Mesothelial cell of epicardium (in vitro differentiated cells): Measurements from ENCODE around the gene NPHP4. TPM values are rescaled to one million over a fixed set of nuclear protein-coding genes. Genes with fewer than 3 reads are reported as not detected.

Source experiments
- DNase-seq, 2 experiments: peaks; one replicate each; pipeline ENCODE4 v3.0.0; 2021; ENCODE audit warnings: low spot score in 2 of 2; ENCODE audit not compliant: unreplicated experiment in 2 of 2
- H3K27ac Mint-ChIP-seq: 2 replicates; pipeline ENCODE4 v1.8.0; 2021; ENCODE audit warnings: mixed read lengths
- H3K27me3 Mint-ChIP-seq: 2 replicates; pipeline ENCODE4 v1.8.0; 2021; ENCODE audit warnings: low read depth, mixed read lengths
- H3K36me3 Mint-ChIP-seq: 2 replicates; pipeline ENCODE4 v1.8.0; 2021; ENCODE audit warnings: mixed read lengths
- H3K4me1 Mint-ChIP-seq: 2 replicates; pipeline ENCODE4 v1.8.0; 2021; ENCODE audit warnings: mixed read lengths
- H3K4me3 Mint-ChIP-seq: 2 replicates; pipeline ENCODE4 v1.8.0; 2021; ENCODE audit warnings: mild to moderate bottlenecking, moderate library complexity, mixed read lengths
- H3K9me3 Mint-ChIP-seq: 2 replicates; pipeline ENCODE4 v1.8.0; 2021; ENCODE audit warnings: mixed read lengths
- CTCF ChIP-seq: fragments of 200-600 bp; sonication (generic); IDR thresholded peaks from one replicate; pipeline ENCODE4 v1.5.0; 2021; ENCODE audit warnings: antibody characterized with exemption; ENCODE audit not compliant: unreplicated experiment
- total RNA-seq: library from RNA; stranded (reverse); gene quantifications from 3 replicates; pipeline ENCODE4 v1.2.1, GENCODE V29; 2021

NPHP4 gene
- total RNA-seq, 1 donor from 2014 or later: 16.4 TPM

- no peak for TF ChIP-seq CTCF
- no peaks in the 10 kb centered on the region for H3K36me3 Mint-ChIP-seq
- H3K27me3 Mint-ChIP-seq: peaks cover 57% of the 10 kb centered on the region
- DNase-seq: no peak
- H3K4me1 Mint-ChIP-seq: peaks cover 11% of the 10 kb centered on the region
- H3K4me3 Mint-ChIP-seq: no peak overlapping the region
- H3K9me3 Mint-ChIP-seq: no peaks in the 10 kb centered on the region
- H3K27ac Mint-ChIP-seq: no peak overlapping the region
These were observed 46.4 kb upstream of the NPHP4 start for GRCh38 chr1:6038603-6039002.

GRCh38 chr1:6037338-6037762 lies 45.1 kb upstream of the NPHP4 start:
- no peak for DNase-seq
- Mint-ChIP-seq H3K27ac (no peak overlapping the region), H3K27me3 (peaks cover 64% of the 10 kb centered on the region)

GRCh38 chr1:6035719-6036118 lies 43.5 kb upstream of the NPHP4 start:
- H3K27me3 Mint-ChIP-seq: peaks cover 61% of the 10 kb centered on the region
- TF ChIP-seq CTCF: no peak

More at GRCh38 chr1:6037338-6037762, 45.1 kb upstream of the NPHP4 start:
- no peak for TF ChIP-seq CTCF
- Mint-ChIP-seq H3K36me3 (no peaks in the 10 kb centered on the region), H3K4me1 (peaks cover 11% of the 10 kb centered on the region), H3K9me3 (no peaks in the 10 kb centered on the region), H3K4me3 (no peak overlapping the region)

GRCh38 chr1:6035303-6035702 lies 43.1 kb upstream of the NPHP4 start:
- no peak for DNase-seq
- H3K4me3 Mint-ChIP-seq: peak overlapping the region; percentile 9
- peaks cover 64% of the 10 kb centered on the region for H3K27me3 Mint-ChIP-seq
- peaks cover 11% of the 10 kb centered on the region for H3K4me1 Mint-ChIP-seq
- H3K36me3 Mint-ChIP-seq: no peaks in the 10 kb centered on the region
- no peak for TF ChIP-seq CTCF
- H3K27ac Mint-ChIP-seq: peak overlapping the region; percentile 9
- no peaks in the 10 kb centered on the region for H3K9me3 Mint-ChIP-seq

More at GRCh38 chr1:6035719-6036118, 43.5 kb upstream of the NPHP4 start:
- Mint-ChIP-seq H3K9me3 (no peaks in the 10 kb centered on the region), H3K4me1 (peaks cover 11% of the 10 kb centered on the region), H3K36me3 (no peaks in the 10 kb centered on the region), H3K4me3 (no peak overlapping the region), H3K27ac (no peak overlapping the region)
- no peak for DNase-seq

GRCh38 chr1:6034750-6035096 lies 42.5 kb upstream of the NPHP4 start:
- Mint-ChIP-seq H3K27me3 (peaks cover 58% of the 10 kb centered on the region), H3K27ac (peak overlapping the region; percentile 9), H3K9me3 (no peaks in the 10 kb centered on the region), H3K4me3 (peak overlapping the region; percentile 9), H3K4me1 (peaks cover 11% of the 10 kb centered on the region), H3K36me3 (no peaks in the 10 kb centered on the region)
- DNase-seq: no peak
- no peak for TF ChIP-seq CTCF
